Epithelial cell of proximal tubule (primary cell): ENCODE data around the gene SYT1. TPM values are rescaled to one million over a fixed set of nuclear protein-coding genes. Genes with fewer than 3 reads are reported as not detected.

Experiments
- DNase-seq: peaks from one replicate; pipeline ENCODE4 v3.0.0-alpha.2; 2011; ENCODE audit warnings: low read depth
- H3K4me3 ChIP-seq: 2 replicates; pipeline ENCODE4 v1.5.1; 2011; ENCODE audit warnings: low read depth, mild to moderate bottlenecking, low read length
- CTCF ChIP-seq: conservative IDR thresholded peaks from 2 replicates; pipeline ENCODE4 v1.5.1; 2012; ENCODE audit warnings: low read depth, mild to moderate bottlenecking, low read length
- total RNA-seq: library from RNA; depleted of rRNA; stranded (reverse); fragments of >200 nt; gene quantifications from 2 replicates; pipeline ENCODE4 v1.2.3, GENCODE V29; 2015

The SYT1 gene
- total RNA-seq, 1 donor from 2014 or later: 2.0 TPM

DNA sequence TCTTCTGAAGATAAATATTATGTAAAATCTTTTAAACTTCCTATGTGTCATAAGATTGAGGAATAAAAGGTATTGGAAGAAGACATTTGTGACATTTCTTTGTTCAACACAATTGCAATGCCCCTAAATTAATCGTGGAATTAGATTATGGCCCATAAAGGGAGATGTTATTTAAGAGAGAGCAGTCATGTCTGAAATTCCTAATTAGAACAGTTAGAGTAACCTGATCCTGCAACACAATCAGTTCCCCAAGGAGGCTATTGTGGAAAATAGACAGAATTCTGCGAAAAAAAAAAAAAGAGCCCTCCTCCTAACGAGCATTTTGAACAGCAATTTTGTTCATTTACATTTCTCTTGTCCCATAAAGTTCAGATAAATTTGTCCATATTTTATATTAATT is 486.7 kb downstream of the SYT1 start:
- no peak overlapping the region for H3K4me3 ChIP-seq
- DNase-seq: no peak
- TF ChIP-seq CTCF: no peak

- no peak overlapping the region for H3K4me3 ChIP-seq
- no peak for TF ChIP-seq CTCF
Observed at GRCh38 chr12:79356216-79356615, 491.6 kb downstream of the SYT1 start.

GRCh38 chr12:79357048-79357447 is 492.5 kb downstream of the SYT1 start:
- H3K4me3 ChIP-seq: no peak overlapping the region
- no peak for DNase-seq
- TF ChIP-seq CTCF: no peak

More at GRCh38 chr12:79356216-79356615, 491.6 kb downstream of the SYT1 start:
- DNase-seq: no peak

- no peak for TF ChIP-seq CTCF
- no peak for DNase-seq
- H3K4me3 ChIP-seq: no peak overlapping the region
Observed at GRCh38 chr12:79358716-79359300, 494.2 kb downstream of the SYT1 start.

DNA sequence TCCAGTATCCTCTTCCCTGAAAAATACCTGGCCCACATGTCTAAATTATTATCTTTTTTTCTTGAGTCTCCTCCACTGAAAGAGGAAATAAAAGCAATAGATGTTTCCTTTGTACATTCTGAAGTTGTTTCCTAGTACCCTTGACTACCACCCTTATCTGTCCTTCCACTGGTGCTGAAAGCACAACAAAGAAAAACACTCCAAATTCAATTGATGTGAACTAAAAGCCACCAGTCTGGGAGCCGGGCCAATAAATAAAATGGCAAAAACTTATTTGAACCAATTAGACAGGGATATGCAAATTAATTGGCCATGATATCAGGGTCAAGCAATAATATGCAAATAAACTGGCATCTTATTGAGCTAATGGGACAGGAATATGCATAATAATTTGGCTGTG is 495.7 kb downstream of the SYT1 start:
- DNase-seq: no peak
- no peak for TF ChIP-seq CTCF
- no peak overlapping the region for H3K4me3 ChIP-seq

DNA sequence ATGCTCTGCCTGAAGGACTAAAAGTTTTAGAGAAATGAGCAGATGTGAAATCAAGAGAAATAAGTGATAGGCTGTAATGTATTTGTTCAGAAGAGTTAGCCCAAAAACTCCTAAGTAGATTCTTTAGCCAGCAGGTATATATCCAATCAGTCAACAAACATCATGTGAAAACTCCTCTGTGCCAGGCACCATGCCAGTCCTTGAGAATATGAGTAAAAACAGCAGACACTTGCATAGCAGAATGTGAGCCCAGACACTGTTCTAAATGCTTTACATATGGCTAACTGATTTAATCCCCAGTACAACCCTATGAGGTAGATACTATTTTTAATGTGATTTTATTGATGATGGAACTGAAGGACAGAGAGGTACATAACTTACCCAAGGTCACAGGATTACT is 496.4 kb downstream of the SYT1 start:
- no peak for DNase-seq
- no peak for TF ChIP-seq CTCF
- no peak overlapping the region for H3K4me3 ChIP-seq

DNA sequence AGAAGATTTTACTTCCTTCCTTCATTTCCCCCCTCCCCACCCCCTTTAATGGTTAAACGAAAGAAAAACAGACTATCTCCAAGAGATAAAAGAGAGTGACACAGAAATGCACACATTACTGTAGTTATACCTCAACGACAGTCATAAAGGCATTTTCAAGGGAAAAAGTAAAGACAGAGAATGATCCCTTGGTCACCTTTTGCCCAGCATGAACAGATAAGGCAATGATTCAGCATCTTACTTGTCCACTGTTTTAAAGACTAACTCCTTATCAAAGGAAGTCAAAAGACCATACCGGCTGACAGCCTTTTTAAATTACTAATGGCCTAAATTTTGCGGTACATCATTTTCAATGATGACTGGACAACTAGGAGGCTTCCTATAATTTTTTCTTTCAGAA is 499.6 kb downstream of the SYT1 start:
- DNase-seq: no peak
- H3K4me3 ChIP-seq: no peak overlapping the region
- no peak for TF ChIP-seq CTCF
